Panc1 (cell line): Measurements from ENCODE around the gene GAN. TPM values are rescaled to one million over a fixed set of nuclear protein-coding genes. Genes with fewer than 3 reads are reported as not detected.

Experiments used
- ATAC-seq: fragments of 200-7000 bp; cut with Tn5 transposase; 2 replicates; pipeline ENCODE4 v1.9.1; 2020; ENCODE audit warnings: mild to moderate bottlenecking, moderate library complexity
- BruUV-seq: library from RNA; stranded (reverse); fragments of 400-500 nt; replicated peaks from 2 replicates; lab custom pipeline; 2021; lab: Mats Ljungman, UMichigan
- CTCF ChIA-PET: fragments of 300-600 bp; sonication (Branson Sonifier 250); formaldehyde crosslinking; loops from one replicate; lab custom pipeline; 2022; ENCODE audit warnings: antibody characterized with exemption; lab: Charles Lee
- POLR2A ChIA-PET: fragments of 300-600 bp; sonication (Branson Sonifier 250); formaldehyde crosslinking; loops from one replicate; lab custom pipeline; 2022; ENCODE audit warnings: antibody characterized with exemption; lab: Charles Lee
- DNase-seq: peaks from one replicate; pipeline ENCODE4 v3.0.0-alpha.2; 2010; ENCODE audit warnings: low read depth, low spot score
- H3K27ac ChIP-seq: 2 replicates; pipeline ENCODE4 v1.5.1; 2011; ENCODE audit warnings: mild to moderate bottlenecking, low read length, inconsistent platforms
- H3K27me3 ChIP-seq: fragments of 200-500 bp; sonication (Bioruptor generic); 2 replicates; pipeline ENCODE4 v1.6.0; 2014; ENCODE audit warnings: low read length, inconsistent platforms; ENCODE audit not compliant: control insufficient read depth, insufficient read depth
- H3K36me3 ChIP-seq: fragments of 200-500 bp; sonication (Bioruptor generic); 2 replicates; pipeline ENCODE4 v1.5.1; 2014; ENCODE audit warnings: inconsistent platforms, mild to moderate bottlenecking, low read length, moderate library complexity; ENCODE audit not compliant: control insufficient read depth, insufficient read depth
- H3K4me1 ChIP-seq: 2 replicates; pipeline ENCODE4 v1.5.1; 2011; ENCODE audit warnings: inconsistent platforms, mild to moderate bottlenecking, low read length, moderate library complexity; ENCODE audit not compliant: control insufficient read depth, insufficient read depth
- H3K4me3 ChIP-seq, 2 experiments: 2 replicates each; pipeline ENCODE4 v1.5.1; 2011 to 2012; ENCODE audit warnings: low read depth in 2 of 2, low read length in 2 of 2, mild to moderate bottlenecking in 2 of 2, inconsistent platforms in 1 of 2, moderate library complexity in 1 of 2
- H3K9me3 ChIP-seq: fragments of 200-500 bp; sonication (Bioruptor generic); 2 replicates; pipeline ENCODE4 v1.5.1; 2014; ENCODE audit warnings: low read depth, mild to moderate bottlenecking, inconsistent platforms, low read length, moderate library complexity; ENCODE audit not compliant: control insufficient read depth, insufficient read depth
- CTCF ChIP-seq: fragments of 450-650 bp; IDR thresholded peaks from 2 replicates; pipeline ENCODE4 v1.5.1; 2017; ENCODE audit warnings: mild to moderate bottlenecking
- POLR2AphosphoS5 ChIP-seq: IDR thresholded peaks from 2 replicates; pipeline ENCODE4 v1.6.1; 2012; ENCODE audit warnings: mild to moderate bottlenecking, low read depth, low read length, moderate library complexity
- SIN3A ChIP-seq: IDR thresholded peaks from 2 replicates; pipeline ENCODE4 v1.6.1; 2012; ENCODE audit warnings: low read depth, mild to moderate bottlenecking, low read length, moderate library complexity, borderline replicate concordance; ENCODE audit not compliant: insufficient read depth
- TCF7L2 ChIP-seq: IDR thresholded peaks from 2 replicates; pipeline ENCODE4 v1.6.1; 2011; ENCODE audit warnings: mild to moderate bottlenecking, low read depth, low read length, inconsistent platforms
- in situ Hi-C: cut with HindIII; loops from 2 replicates; pipeline ENCODE4 v1.10.0; 2016; ENCODE audit warnings: low sequenced_read_pairs, low pct_unique_long_range_greater_than_20kb
- intact Hi-C: fragments of 100-400 bp; cut with micrococcal nuclease; formaldehyde crosslinking; loops from one replicate; pipeline ENCODE4 v1.10.0; 2022; ENCODE audit not compliant: unreplicated experiment
- total RNA-seq: library from RNA; stranded (reverse); gene quantifications from one replicate; pipeline ENCODE4 v1.2.1, GENCODE V29; 2021; ENCODE audit not compliant: unreplicated experiment
- TF ChIP-seq, protein P1 (sequence below), 2 experiments: IDR thresholded peaks; 2 replicates each; pipeline ENCODE4 v1.6.1; 2011 to 2012; ENCODE audit warnings: low read depth in 2 of 2, control low read depth in 1 of 2, low read length in 1 of 2, mild to moderate bottlenecking in 1 of 2, moderate library complexity in 1 of 2; ENCODE audit not compliant: insufficient read depth in 1 of 2

GAN gene
- total RNA-seq, 1 experiment from 2014 or later, result 9.1 TPM

GRCh38 chr16:81324808-81325207 is 10.0 kb downstream of the GAN start:
- H3K36me3 ChIP-seq, result no peaks in the 10 kb centered on the region
- H3K9me3 ChIP-seq, result no peaks in the 10 kb centered on the region
- H3K27ac ChIP-seq, result no peak overlapping the region
- ChIA-PET CTCF (no interaction called here), POLR2A (no interaction called here)
- DNase-seq, result no peak
- TF ChIP-seq, protein P1, sequence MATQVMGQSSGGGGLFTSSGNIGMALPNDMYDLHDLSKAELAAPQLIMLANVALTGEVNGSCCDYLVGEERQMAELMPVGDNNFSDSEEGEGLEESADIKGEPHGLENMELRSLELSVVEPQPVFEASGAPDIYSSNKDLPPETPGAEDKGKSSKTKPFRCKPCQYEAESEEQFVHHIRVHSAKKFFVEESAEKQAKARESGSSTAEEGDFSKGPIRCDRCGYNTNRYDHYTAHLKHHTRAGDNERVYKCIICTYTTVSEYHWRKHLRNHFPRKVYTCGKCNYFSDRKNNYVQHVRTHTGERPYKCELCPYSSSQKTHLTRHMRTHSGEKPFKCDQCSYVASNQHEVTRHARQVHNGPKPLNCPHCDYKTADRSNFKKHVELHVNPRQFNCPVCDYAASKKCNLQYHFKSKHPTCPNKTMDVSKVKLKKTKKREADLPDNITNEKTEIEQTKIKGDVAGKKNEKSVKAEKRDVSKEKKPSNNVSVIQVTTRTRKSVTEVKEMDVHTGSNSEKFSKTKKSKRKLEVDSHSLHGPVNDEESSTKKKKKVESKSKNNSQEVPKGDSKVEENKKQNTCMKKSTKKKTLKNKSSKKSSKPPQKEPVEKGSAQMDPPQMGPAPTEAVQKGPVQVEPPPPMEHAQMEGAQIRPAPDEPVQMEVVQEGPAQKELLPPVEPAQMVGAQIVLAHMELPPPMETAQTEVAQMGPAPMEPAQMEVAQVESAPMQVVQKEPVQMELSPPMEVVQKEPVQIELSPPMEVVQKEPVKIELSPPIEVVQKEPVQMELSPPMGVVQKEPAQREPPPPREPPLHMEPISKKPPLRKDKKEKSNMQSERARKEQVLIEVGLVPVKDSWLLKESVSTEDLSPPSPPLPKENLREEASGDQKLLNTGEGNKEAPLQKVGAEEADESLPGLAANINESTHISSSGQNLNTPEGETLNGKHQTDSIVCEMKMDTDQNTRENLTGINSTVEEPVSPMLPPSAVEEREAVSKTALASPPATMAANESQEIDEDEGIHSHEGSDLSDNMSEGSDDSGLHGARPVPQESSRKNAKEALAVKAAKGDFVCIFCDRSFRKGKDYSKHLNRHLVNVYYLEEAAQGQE (IDR thresholded peaks at IDR 0.05; ENCODE audit: insufficient read depth in 1 of 2, low read depth in 2 of 2, low read length in 1 of 2), result no peak
- no peak for TF ChIP-seq POLR2AphosphoS5
- no peak for TF ChIP-seq CTCF
- no peak for TF ChIP-seq TCF7L2
- no peak for TF ChIP-seq SIN3A
- H3K4me3 ChIP-seq, result no peak overlapping the region
- BruUV-seq, result no TSS peak
- no peaks in the 10 kb centered on the region for H3K27me3 ChIP-seq
- intact Hi-C loops, result no loop called here
- ATAC-seq, result no peak
- no peaks in the 10 kb centered on the region; the same call in 1 of the 2 replicates for H3K4me1 ChIP-seq
- in situ Hi-C loops, result no loop called here

- ATAC-seq (no peak), DNase-seq (no peak)
- BruUV-seq, result no TSS peak
- no peak overlapping the region for H3K27ac ChIP-seq
- POLR2A ChIA-PET, result no interaction called here
- no peaks in the 10 kb centered on the region for H3K27me3 ChIP-seq
- no peak overlapping the region for H3K4me3 ChIP-seq
- H3K9me3 ChIP-seq, result no peaks in the 10 kb centered on the region
- CTCF ChIA-PET, result no interaction called here
- no peaks in the 10 kb centered on the region for H3K36me3 ChIP-seq
- in situ Hi-C loops, result no loop called here
- TF ChIP-seq, protein P1 (IDR thresholded peaks at IDR 0.05; ENCODE audit: insufficient read depth in 1 of 2, low read depth in 2 of 2, low read length in 1 of 2), result no peak
- TF ChIP-seq SIN3A (no peak), CTCF (no peak), TCF7L2 (no peak), POLR2AphosphoS5 (no peak)
- H3K4me1 ChIP-seq, result no peaks in the 10 kb centered on the region
- intact Hi-C loops, result no loop called here
Measured at GRCh38 chr16:81327011-81327410, 12.2 kb downstream of the GAN start.
